Tibial nerve (tissue), 4 donors: ENCODE data around the gene PKHD1. TPM values are rescaled to one million over a fixed set of nuclear protein-coding genes. Genes with fewer than 3 reads are reported as not detected.

Source experiments
- DNase-seq, 2 donors: peaks; one replicate each; pipeline ENCODE4 v3.0.0-alpha.2; 2019; ENCODE audit warnings: low spot score in 2 of 2
- H3K27ac ChIP-seq, 4 donors: fragments of 200-600 bp; sonication (generic) in 3 of 4; one replicate each; pipeline ENCODE4 v1.5.1; 2017 to 2019; ENCODE audit warnings: mild to moderate bottlenecking in 1 of 4
- H3K27me3 ChIP-seq, 2 donors: fragments of 200-600 bp; sonication (generic) in 1 of 2; one replicate each; pipeline versions ENCODE4 v1.5.1 to v1.6.0; 2017 to 2019
- H3K36me3 ChIP-seq, 3 donors: fragments of 200-600 bp; sonication (generic); one replicate each; pipeline ENCODE4 v1.5.1; 2018 to 2019
- H3K4me1 ChIP-seq, 4 donors: fragments of 200-600 bp; sonication (generic) in 3 of 4; one replicate each; pipeline ENCODE4 v1.5.1; 2017 to 2019
- H3K4me3 ChIP-seq, 4 donors: fragments of 200-600 bp; sonication (generic) in 3 of 4; one replicate each; pipeline ENCODE4 v1.5.1; 2017 to 2019; ENCODE audit warnings: mild to moderate bottlenecking in 1 of 4, moderate library complexity in 1 of 4
- H3K9me3 ChIP-seq, 4 donors: fragments of 200-600 bp; sonication (generic) in 3 of 4; one replicate each; pipeline ENCODE4 v1.5.1; 2017 to 2019
- EP300 ChIP-seq, 2 donors: sonication (generic); formaldehyde crosslinking; IDR thresholded peaks; one replicate each; pipeline ENCODE4 v1.6.1; 2017; ENCODE audit warnings: antibody characterized with exemption in 2 of 2, mild to moderate bottlenecking in 1 of 2
- POLR2A ChIP-seq, 2 donors: fragments of 450-650 bp; IDR thresholded peaks; one replicate each; pipeline ENCODE4 v1.6.1; 2017; ENCODE audit warnings: antibody characterized with exemption in 2 of 2, mild to moderate bottlenecking in 2 of 2, moderate library complexity in 2 of 2
- WGBS, 2 donors: methylation state at CpG; one replicate each; pipeline ENCODE4 v1.1.5; 2018; 5-methylcytosine and 5-hydroxymethylcytosine counted together
- total RNA-seq, 4 donors: library from RNA; depleted of rRNA; stranded (reverse); fragments of >200 nt; gene quantifications; one replicate each; pipeline ENCODE4 v1.1.0, GENCODE V29; 2016
- TF ChIP-seq, protein P1 (sequence below), 5 experiments: fragments of 200-600 bp in 3 of 5; fragments of 450-650 bp in 2 of 5; sonication (generic) in 3 of 5; IDR thresholded peaks; one replicate each; pipeline ENCODE4 v1.5.1; 2016 to 2019; ENCODE audit warnings: antibody characterized with exemption in 5 of 5, mild to moderate bottlenecking in 3 of 5, moderate library complexity in 2 of 5

Gene PKHD1
- total RNA-seq, 4 donors from 2014 or later: under 0.01 to 0.22 (median 0.20) TPM

DNA sequence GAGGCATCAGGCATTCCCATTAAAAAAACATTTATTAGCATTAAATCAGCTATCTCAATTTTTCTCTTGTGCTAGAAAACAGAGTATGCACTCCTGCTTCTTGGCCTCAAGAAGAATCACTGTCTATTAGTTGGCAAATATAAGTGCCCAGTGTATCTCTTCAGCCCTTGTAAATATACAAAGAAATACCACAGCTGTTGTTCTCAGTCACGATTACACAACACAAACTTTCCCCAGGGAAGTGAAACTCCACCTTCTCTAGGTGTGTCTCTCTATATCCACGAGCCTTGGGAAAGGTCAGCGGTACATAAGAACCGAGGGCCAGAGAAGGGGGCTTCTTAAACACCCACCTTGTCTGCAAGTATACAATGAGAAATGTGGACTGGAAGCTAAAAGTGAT, 194.7 kb downstream of the PKHD1 start:
- no peak for DNase-seq
- no peak for TF ChIP-seq EP300 (IDR thresholded peaks at IDR 0.05)
- TF ChIP-seq, protein P1, sequence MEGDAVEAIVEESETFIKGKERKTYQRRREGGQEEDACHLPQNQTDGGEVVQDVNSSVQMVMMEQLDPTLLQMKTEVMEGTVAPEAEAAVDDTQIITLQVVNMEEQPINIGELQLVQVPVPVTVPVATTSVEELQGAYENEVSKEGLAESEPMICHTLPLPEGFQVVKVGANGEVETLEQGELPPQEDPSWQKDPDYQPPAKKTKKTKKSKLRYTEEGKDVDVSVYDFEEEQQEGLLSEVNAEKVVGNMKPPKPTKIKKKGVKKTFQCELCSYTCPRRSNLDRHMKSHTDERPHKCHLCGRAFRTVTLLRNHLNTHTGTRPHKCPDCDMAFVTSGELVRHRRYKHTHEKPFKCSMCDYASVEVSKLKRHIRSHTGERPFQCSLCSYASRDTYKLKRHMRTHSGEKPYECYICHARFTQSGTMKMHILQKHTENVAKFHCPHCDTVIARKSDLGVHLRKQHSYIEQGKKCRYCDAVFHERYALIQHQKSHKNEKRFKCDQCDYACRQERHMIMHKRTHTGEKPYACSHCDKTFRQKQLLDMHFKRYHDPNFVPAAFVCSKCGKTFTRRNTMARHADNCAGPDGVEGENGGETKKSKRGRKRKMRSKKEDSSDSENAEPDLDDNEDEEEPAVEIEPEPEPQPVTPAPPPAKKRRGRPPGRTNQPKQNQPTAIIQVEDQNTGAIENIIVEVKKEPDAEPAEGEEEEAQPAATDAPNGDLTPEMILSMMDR (IDR thresholded peaks at IDR 0.05): no peak
- no peak for TF ChIP-seq POLR2A (IDR thresholded peaks at IDR 0.05)
- H3K27me3 ChIP-seq: no peaks in the 10 kb centered on the region
- 54 to 66% methylated on average over 4 of the region's 4 CpGs for WGBS, 2 donors
- H3K27ac ChIP-seq: no peak overlapping the region
- no peak overlapping the region for H3K4me3 ChIP-seq
- H3K36me3 ChIP-seq: no peaks in the 10 kb centered on the region
- no peaks in the 10 kb centered on the region for H3K9me3 ChIP-seq
- no peaks in the 10 kb centered on the region for H3K4me1 ChIP-seq

DNA sequence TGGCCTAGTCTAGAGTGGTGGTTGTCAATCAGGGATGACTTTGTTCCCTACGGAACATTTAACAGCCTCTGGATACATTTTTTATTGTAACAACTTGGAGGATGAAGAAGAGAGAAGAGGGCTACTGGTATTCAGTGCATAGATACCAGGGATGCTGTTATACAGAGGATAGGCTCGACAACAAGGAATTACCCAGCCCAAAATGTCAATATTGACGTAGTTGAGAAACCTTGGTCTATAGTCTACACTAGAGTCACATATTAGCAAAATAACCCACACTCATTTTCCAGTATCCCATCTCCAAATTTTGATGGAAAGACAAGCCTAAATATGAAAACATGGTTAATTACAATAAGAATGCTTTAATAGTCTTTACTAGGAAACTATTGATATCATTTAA, 195.1 kb downstream of the PKHD1 start:
- no peaks in the 10 kb centered on the region for H3K36me3 ChIP-seq
- no peak for TF ChIP-seq POLR2A (IDR thresholded peaks at IDR 0.05)
- TF ChIP-seq, protein P1 (IDR thresholded peaks at IDR 0.05): no peak
- TF ChIP-seq EP300 (IDR thresholded peaks at IDR 0.05): no peak
- H3K4me3 ChIP-seq: no peak overlapping the region
- H3K9me3 ChIP-seq: no peaks in the 10 kb centered on the region
- 90 to 92% methylated on average over 3 of the region's 3 CpGs for WGBS, 2 donors
- no peaks in the 10 kb centered on the region for H3K4me1 ChIP-seq
- H3K27ac ChIP-seq: no peak overlapping the region
- H3K27me3 ChIP-seq: no peaks in the 10 kb centered on the region
- no peak for DNase-seq

DNA sequence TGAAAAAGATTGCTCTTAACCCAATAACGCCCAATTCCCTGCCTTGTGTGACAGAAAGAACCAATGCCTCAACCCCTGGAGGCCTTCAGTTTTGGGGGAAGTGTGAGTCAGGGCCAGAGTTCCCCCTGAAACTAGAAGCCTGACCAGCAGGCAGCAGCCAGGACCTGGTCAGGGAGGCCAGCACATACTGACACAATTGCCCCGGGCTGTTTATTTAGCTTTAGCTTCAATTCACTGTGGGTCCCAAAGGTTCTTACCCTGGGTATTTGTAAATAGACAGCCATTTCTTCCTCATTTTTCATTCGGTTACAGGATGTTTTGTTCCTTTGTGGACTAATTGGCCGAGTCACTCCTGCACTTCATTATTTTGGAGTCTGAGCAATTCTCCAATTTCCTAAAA, 195.6 kb downstream of the PKHD1 start:
- 63 to 65% methylated on average over 4 of the region's 4 CpGs for WGBS, 2 donors
- DNase-seq: no peak
- TF ChIP-seq EP300 (IDR thresholded peaks at IDR 0.05) (no peak), POLR2A (IDR thresholded peaks at IDR 0.05) (no peak)
- TF ChIP-seq, protein P1 (IDR thresholded peaks at IDR 0.05): no peak
- no peaks in the 10 kb centered on the region for H3K9me3 ChIP-seq
- H3K36me3 ChIP-seq: no peaks in the 10 kb centered on the region
- H3K4me1 ChIP-seq: no peaks in the 10 kb centered on the region
- H3K27me3 ChIP-seq: no peaks in the 10 kb centered on the region
- H3K4me3 ChIP-seq: no peak overlapping the region
- no peak overlapping the region for H3K27ac ChIP-seq

DNA sequence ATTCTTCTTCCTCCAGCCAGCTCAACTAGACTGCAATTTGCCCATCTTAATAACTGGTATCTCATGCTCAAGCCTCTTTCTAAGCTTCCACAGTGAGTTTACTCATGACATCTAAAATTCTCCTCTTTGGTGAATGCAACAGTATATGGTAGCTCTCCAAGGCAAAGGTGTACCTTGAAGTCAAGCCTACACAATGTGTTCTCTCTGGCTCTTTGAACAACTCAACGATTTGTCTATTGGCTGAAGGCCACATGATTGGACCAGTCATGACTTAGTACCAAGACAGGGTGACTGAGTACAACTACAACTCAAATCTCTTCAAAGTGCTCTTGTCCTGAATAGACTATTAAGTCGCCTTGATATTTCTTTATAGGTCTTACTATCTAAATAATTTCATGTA, 199.6 kb downstream of the PKHD1 start:
- H3K4me1 ChIP-seq: no peaks in the 10 kb centered on the region
- no peak overlapping the region for H3K4me3 ChIP-seq
- no peaks in the 10 kb centered on the region for H3K27me3 ChIP-seq
- 45 to 60% methylated on average over 2 of the region's 2 CpGs for WGBS, 2 donors
- no peak for DNase-seq
- H3K27ac ChIP-seq: no peak overlapping the region
- no peaks in the 10 kb centered on the region for H3K36me3 ChIP-seq
- TF ChIP-seq EP300 (IDR thresholded peaks at IDR 0.05) (no peak), POLR2A (IDR thresholded peaks at IDR 0.05) (no peak)
- TF ChIP-seq, protein P1 (IDR thresholded peaks at IDR 0.05): no peak
- H3K9me3 ChIP-seq: no peaks in the 10 kb centered on the region

DNA sequence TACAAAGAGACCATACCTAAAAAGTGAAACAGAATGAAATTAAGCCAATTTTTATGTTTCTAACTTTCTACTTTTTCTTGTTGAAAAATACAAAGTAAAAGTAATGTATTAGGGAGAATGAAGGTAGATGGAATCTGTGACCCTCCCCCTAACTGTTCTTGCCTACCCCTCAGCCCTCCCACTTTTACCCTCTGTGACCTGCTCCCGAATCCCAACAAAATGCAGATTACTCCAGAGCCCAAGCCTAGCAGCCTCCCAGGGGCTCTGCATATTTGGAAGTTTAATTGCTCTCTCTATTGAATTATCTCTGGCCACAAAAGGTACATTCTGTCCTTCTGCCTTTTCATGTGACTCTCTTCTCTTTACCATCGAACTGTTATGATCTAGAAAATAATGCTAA, 201.5 kb downstream of the PKHD1 start:
- Histone ChIP-seq H3K36me3 (no peaks in the 10 kb centered on the region), H3K4me3 (no peak overlapping the region), H3K9me3 (no peaks in the 10 kb centered on the region), H3K4me1 (no peaks in the 10 kb centered on the region), H3K27me3 (no peaks in the 10 kb centered on the region), H3K27ac (no peak overlapping the region)
- TF ChIP-seq, protein P1 (IDR thresholded peaks at IDR 0.05): no peak
- TF ChIP-seq EP300 (IDR thresholded peaks at IDR 0.05): no peak
- no peak for DNase-seq
- WGBS, 2 donors: 40 to 54% methylated on average over 2 of the region's 2 CpGs
